SK-N-SH (cell line): ENCODE results near the gene SHROOM1. TPM values are rescaled to one million over a fixed set of nuclear protein-coding genes. Genes with fewer than 3 reads are reported as not detected.

Source experiments
- CTCF ChIA-PET: fragments of 300-600, 350-600 bp; formaldehyde crosslinking; extraction: SDS; loops from one replicate; lab custom pipeline; 2021; lab: Yijun Ruan, JAX
- POLR2A ChIA-PET: fragments of 350-600 bp; sonication (Branson Sonifier 250); formaldehyde crosslinking; extraction: SDS; loops from one replicate; lab custom pipeline; 2020; ENCODE audit warnings: antibody characterized with exemption, inconsistent platforms; lab: Yijun Ruan, JAX
- DNase-seq: peaks from one replicate; pipeline ENCODE4 v3.0.0; 2012
- H2AFZ ChIP-seq: fragments of 200-600 bp; sonication (generic); 2 replicates; pipeline ENCODE4 v1.8.1; 2016; ENCODE audit warnings: antibody characterized with exemption, mild to moderate bottlenecking, low read depth
- H3F3A ChIP-seq: fragments of 200-600 bp; sonication (generic); replicated peaks from 2 replicates; pipeline ENCODE3; 2016; ENCODE audit warnings: antibody characterized with exemption, mild to moderate bottlenecking; ENCODE audit not compliant: insufficient read depth
- H3K27ac ChIP-seq, 2 experiments: fragments of 200-500 bp in 1 of 2; fragments of 200-600 bp in 1 of 2; sonication (Bioruptor generic) in 1 of 2; sonication (generic), shearing (Covaris generic) in 1 of 2; 2 replicates each; pipeline versions ENCODE4 v1.5.1 to v1.6.1; 2014 to 2016; ENCODE audit warnings: low read depth in 2 of 2, inconsistent platforms in 1 of 2, low read length in 1 of 2, mild to moderate bottlenecking in 1 of 2, mixed read lengths in 1 of 2
- H3K27me3 ChIP-seq: fragments of 200-600 bp; sonication (generic), shearing (Covaris generic); 2 replicates; pipeline ENCODE4 v1.6.1; 2016; ENCODE audit warnings: mixed run types; ENCODE audit not compliant: insufficient read depth
- H3K36me3 ChIP-seq, 2 experiments: fragments of 200-500 bp in 1 of 2; fragments of 200-600 bp in 1 of 2; sonication (Bioruptor generic) in 1 of 2; sonication (generic) in 1 of 2; replicated peaks in 1 of 2; 2 replicates each; pipeline versions ENCODE3 to v1.5.1; 2014 to 2016; ENCODE audit warnings: low read length in 1 of 2, mild to moderate bottlenecking in 1 of 2; ENCODE audit not compliant: insufficient read depth in 2 of 2, control insufficient read depth in 1 of 2
- H3K4me1 ChIP-seq, 2 experiments: fragments of 200-500 bp in 1 of 2; fragments of 200-600 bp in 1 of 2; sonication (Bioruptor generic) in 1 of 2; sonication (generic), shearing (Covaris generic) in 1 of 2; 2 replicates each; pipeline versions ENCODE4 v1.5.1 to v1.6.1; 2014 to 2016; ENCODE audit warnings: low read depth in 1 of 2, low read length in 1 of 2, mixed run types in 1 of 2; ENCODE audit not compliant: insufficient read depth in 2 of 2, control insufficient read depth in 1 of 2
- H3K4me2 ChIP-seq: fragments of 200-600 bp; sonication (generic), shearing (Covaris generic); 2 replicates; pipeline ENCODE4 v1.6.1; 2017; ENCODE audit warnings: mixed run types
- H3K4me3 ChIP-seq, 2 experiments: fragments of 200-500 bp in 1 of 2; fragments of 200-600 bp in 1 of 2; sonication (Bioruptor generic) in 1 of 2; sonication (generic), shearing (Covaris generic) in 1 of 2; 2 replicates each; pipeline versions ENCODE4 v1.5.1 to v1.8.1; 2014 to 2016; ENCODE audit warnings: low read depth in 2 of 2, inconsistent platforms in 1 of 2, low read length in 1 of 2, mild to moderate bottlenecking in 1 of 2, mixed read lengths in 1 of 2, moderate library complexity in 1 of 2
- H3K79me2 ChIP-seq: fragments of 200-600 bp; sonication (generic); 2 replicates; pipeline ENCODE4 v1.8.1; 2017; ENCODE audit warnings: mild to moderate bottlenecking; ENCODE audit not compliant: insufficient read depth
- H3K9ac ChIP-seq: fragments of 200-600 bp; sonication (generic); 2 replicates; pipeline ENCODE4 v1.6.1; 2017; ENCODE audit warnings: mixed run types
- H3K9me2 ChIP-seq: fragments of 200-600 bp; sonication (generic); 2 replicates; pipeline ENCODE4 v1.6.1; 2017; ENCODE audit warnings: mixed run types
- H3K9me3 ChIP-seq: fragments of 200-600 bp; sonication (generic); 2 replicates; pipeline ENCODE4 v1.6.1; 2017; ENCODE audit warnings: mixed run types, mild to moderate bottlenecking, moderate library complexity
- H4K20me1 ChIP-seq: fragments of 200-600 bp; sonication (generic); 2 replicates; pipeline ENCODE4 v1.6.1; 2017; ENCODE audit warnings: mild to moderate bottlenecking, mixed run types; ENCODE audit not compliant: insufficient read depth
- CHD2 ChIP-seq: fragments of 150-350 bp; IDR thresholded peaks from 2 replicates; pipeline ENCODE4 v1.6.1; 2018; ENCODE audit warnings: low read length; ENCODE audit not compliant: partially characterized antibody
- CTCF ChIP-seq: fragments of 200-600 bp; sonication (generic); IDR thresholded peaks from 2 replicates; pipeline ENCODE4 v1.6.1; 2017; ENCODE audit warnings: antibody characterized with exemption, mild to moderate bottlenecking, moderate library complexity
- ELF1 ChIP-seq: IDR thresholded peaks from 2 replicates; pipeline ENCODE4 v1.4.0; 2012
- EP300 ChIP-seq, 2 experiments: IDR thresholded peaks; 2 replicates each; pipeline versions ENCODE4 v1.4.0 to v1.6.1; 2012; ENCODE audit warnings: borderline replicate concordance in 1 of 2, low read depth in 1 of 2, low read length in 1 of 2
- FOXJ3 ChIP-seq: sonication (generic); formaldehyde crosslinking; IDR thresholded peaks from 2 replicates; pipeline ENCODE4 v1.5.1; 2020; ENCODE audit warnings: mild to moderate bottlenecking, missing genetic modification reagents
- GABPA ChIP-seq: IDR thresholded peaks from 2 replicates; pipeline ENCODE4 v1.4.0; 2012; ENCODE audit warnings: low read depth, mild to moderate bottlenecking
- GATA2 ChIP-seq: sonication (generic); formaldehyde crosslinking; IDR thresholded peaks from 2 replicates; pipeline ENCODE4 v1.5.0; 2020; ENCODE audit warnings: mild to moderate bottlenecking, missing genetic modification reagents
- JUND ChIP-seq: IDR thresholded peaks from 2 replicates; pipeline ENCODE4 v1.4.0; 2012
- MAX ChIP-seq: IDR thresholded peaks from 2 replicates; pipeline ENCODE4 v1.4.0; 2012; ENCODE audit warnings: low read depth
- MXI1 ChIP-seq: IDR thresholded peaks from 2 replicates; pipeline ENCODE4 v1.6.1; 2012; ENCODE audit warnings: mild to moderate bottlenecking, low read depth, low read length, improper control_type of control experiment
- NRF1 ChIP-seq: IDR thresholded peaks from 2 replicates; pipeline ENCODE4 v1.6.1; 2012; ENCODE audit warnings: low read depth, mild to moderate bottlenecking, low read length
- PBX3 ChIP-seq: IDR thresholded peaks from 2 replicates; pipeline ENCODE4; 2012
- RAD21 ChIP-seq: IDR thresholded peaks from 2 replicates; pipeline ENCODE4 v1.6.1; 2012; ENCODE audit warnings: mild to moderate bottlenecking, low read length
- RCOR1 ChIP-seq: fragments of 150-350 bp; IDR thresholded peaks from 2 replicates; pipeline ENCODE4 v1.6.1; 2017; ENCODE audit warnings: antibody characterized with exemption, low read length
- RFX5 ChIP-seq: IDR thresholded peaks from 2 replicates; pipeline ENCODE4 v1.6.1; 2012; ENCODE audit warnings: mild to moderate bottlenecking, improper control_type of control experiment, low read length
- RXRA ChIP-seq: IDR thresholded peaks from 2 replicates; pipeline ENCODE4 v1.4.0; 2012; ENCODE audit warnings: low read depth, mild to moderate bottlenecking, borderline replicate concordance
- SIN3A ChIP-seq: IDR thresholded peaks from 2 replicates; pipeline ENCODE4 v1.6.1; 2012; ENCODE audit warnings: low read depth, mild to moderate bottlenecking, low read length, moderate library complexity, borderline replicate concordance
- SMC3 ChIP-seq: IDR thresholded peaks from 2 replicates; pipeline ENCODE4 v1.6.1; 2012; ENCODE audit warnings: low read depth, low read length, improper control_type of control experiment
- TEAD4 ChIP-seq: IDR thresholded peaks from 2 replicates; pipeline ENCODE4 v1.4.0; 2012; ENCODE audit warnings: mild to moderate bottlenecking, borderline replicate concordance; ENCODE audit not compliant: insufficient read depth
- USF2 ChIP-seq: fragments of 150-350 bp; IDR thresholded peaks from 2 replicates; pipeline ENCODE4 v1.6.1; 2017; ENCODE audit warnings: antibody characterized with exemption, low read length, low read depth, borderline replicate concordance
- YY1 ChIP-seq: IDR thresholded peaks from 2 replicates; pipeline ENCODE4 v1.4.0; 2012; ENCODE audit warnings: low read depth, mild to moderate bottlenecking
- WGBS: methylation state at CpG from one replicate; pipeline ENCODE4 v1.1.6; 2017; ENCODE audit warnings: low lambda C conversion rate; 5-methylcytosine and 5-hydroxymethylcytosine counted together
- polyA plus RNA-seq, 3 experiments: library from polyadenylated mRNA; depleted of rRNA; stranded (reverse); fragments of >200 nt; gene quantifications; 2 replicates each; pipeline ENCODE4 v1.2.3, GENCODE V29; 2012

SHROOM1 gene
- polyA plus RNA-seq, 1 of the 3 experiments (the other 2 are of a cell fraction) = 3.8 TPM

- H3K27me3 ChIP-seq = no peaks in the 10 kb centered on the region
- H3K9ac ChIP-seq = no peak overlapping the region
- H3K27ac ChIP-seq = no peak overlapping the region
- peak overlapping the region in 1 of 2 experiments; percentile 65; a peak in 1 of 4 replicates for H3K4me3 ChIP-seq
- POLR2A ChIA-PET = interaction anchor here (2.3 kb wide), 1 partner anchor 35 kb away, joined by 9 read pairs; the partner anchor contains the start of genes GDF9 and UQCRQ
- H4K20me1 ChIP-seq = no peaks in the 10 kb centered on the region
- peak overlapping the region; percentile 78; the same call in 1 of the 2 replicates for H3K4me2 ChIP-seq
- TF ChIP-seq GABPA (no peak), PBX3 (no peak), USF2 (no peak), CHD2 (no peak), RCOR1 (no peak), FOXJ3 (CRISPR knock-in tag) (no peak), RXRA (no peak), RFX5 (no peak), TEAD4 (no peak)
- WGBS = 96% methylated on average over 14 of the region's 15 CpGs
- no peaks in the 10 kb centered on the region for H3K9me3 ChIP-seq
- no peak overlapping the region for H2AFZ ChIP-seq
- H3K9me2 ChIP-seq = no peaks in the 10 kb centered on the region
- CTCF ChIA-PET = interaction anchor here (1.0 to 8.7 kb wide), 12 partner anchors 9 to 455 kb away, joined by 3 to 105 read pairs (median 12); partner anchors contain the start of genes GDF9, SOWAHA and UQCRQ
- H3K36me3 ChIP-seq = no peaks in the 10 kb centered on the region
- no peaks in the 10 kb centered on the region for H3K79me2 ChIP-seq
- peaks cover 0 to 5% of the 10 kb centered on the region in 2 experiments; a peak in 1 of 4 replicates for H3K4me1 ChIP-seq
- no peak for DNase-seq
- no peaks in the 10 kb centered on the region for H3F3A ChIP-seq
Measured at GRCh38 chr5:132831095-132831860, 831 bp upstream of the SHROOM1 start.

- POLR2A ChIA-PET = interaction anchor here (0.6 to 2.3 kb wide), 2 partner anchors 12 to 37 kb away, joined by 3 to 9 read pairs; partner anchors contain the start of genes GDF9 and UQCRQ
- Histone ChIP-seq H3K27me3 (no peaks in the 10 kb centered on the region), H3K9ac (peak overlapping the region; percentile 74), H3K4me3 (peak overlapping the region; percentile 65 to 71)
- peak; percentile 97 for DNase-seq
- WGBS = 9% methylated on average over 24 of the region's 75 CpGs
- no peak for TF ChIP-seq ELF1
- TF ChIP-seq JUND = no peak
- TF ChIP-seq SMC3 = peak; percentile 38; the same call in 1 of the 2 replicates
- peak; percentile 44 for TF ChIP-seq MXI1
- peak; percentile 16 for TF ChIP-seq CHD2
- TF ChIP-seq CTCF = peak; percentile 78
- 0 out of 2 replicates have a peak, but pooled peaks have one; percentile 23 for TF ChIP-seq SIN3A
- peak; percentile 75 for TF ChIP-seq RAD21
- 0 out of 2 replicates have a peak, but pooled peaks have one; percentile 64 for TF ChIP-seq YY1
- peak; percentile 77 for TF ChIP-seq MAX
- no peak for TF ChIP-seq GATA2 (CRISPR knock-in tag)
- TF ChIP-seq EP300 (IDR thresholded peaks at IDR 0.05; ENCODE audit: borderline replicate concordance in 1 of 2, low read depth in 1 of 2, low read length in 1 of 2) = no peak
- no peak for TF ChIP-seq NRF1
- TF ChIP-seq, all 33 proteins: peak for 8
- Histone ChIP-seq H3K9me2 (no peaks in the 10 kb centered on the region), H3K36me3 (no peaks in the 10 kb centered on the region), H3K79me2 (no peaks in the 10 kb centered on the region), H4K20me1 (no peaks in the 10 kb centered on the region), H3K9me3 (no peaks in the 10 kb centered on the region), H3F3A (no peaks in the 10 kb centered on the region), H3K27ac (no peak overlapping the region), H3K4me1 (peaks cover 0 to 5% of the 10 kb centered on the region in 2 experiments; a peak in 1 of 4 replicates), H2AFZ (peak overlapping the region; percentile 86), H3K4me2 (peak overlapping the region; percentile 78)
- CTCF ChIA-PET = interaction anchor here (0.6 to 8.7 kb wide), 34 partner anchors 8 to 630 kb away, joined by 3 to 105 read pairs (median 4); partner anchors contain the start of genes CCNI2, GDF9, SOWAHA and UQCRQ
Measured at GRCh38 chr5:132829742-132830435, 558 bp downstream of the SHROOM1 start.
